Right lobe of liver (tissue), 4 donors: ENCODE results near the gene RHO.

Experiments used
- CTCF ChIP-seq, 4 donors: fragments of 200-600 bp in 3 of 4; fragments of 450-650 bp in 1 of 4; IDR thresholded peaks; one replicate each; pipeline versions ENCODE4 v1.5.1 to v1.8.0; 2016 to 2022; ENCODE audit warnings: antibody characterized with exemption in 4 of 4, mild to moderate bottlenecking in 2 of 4
- POLR2A ChIP-seq: fragments of 450-650 bp; IDR thresholded peaks from one replicate; pipeline ENCODE4 v1.6.1; 2017; ENCODE audit warnings: antibody characterized with exemption, mild to moderate bottlenecking
- donor health status: DM: no; HTN: no; CAD: no.
- donor health status: DM: no; HTN: no; CAD: no.
- donor health status: DM: no; HTN: yes; CAD: no.

DNA sequence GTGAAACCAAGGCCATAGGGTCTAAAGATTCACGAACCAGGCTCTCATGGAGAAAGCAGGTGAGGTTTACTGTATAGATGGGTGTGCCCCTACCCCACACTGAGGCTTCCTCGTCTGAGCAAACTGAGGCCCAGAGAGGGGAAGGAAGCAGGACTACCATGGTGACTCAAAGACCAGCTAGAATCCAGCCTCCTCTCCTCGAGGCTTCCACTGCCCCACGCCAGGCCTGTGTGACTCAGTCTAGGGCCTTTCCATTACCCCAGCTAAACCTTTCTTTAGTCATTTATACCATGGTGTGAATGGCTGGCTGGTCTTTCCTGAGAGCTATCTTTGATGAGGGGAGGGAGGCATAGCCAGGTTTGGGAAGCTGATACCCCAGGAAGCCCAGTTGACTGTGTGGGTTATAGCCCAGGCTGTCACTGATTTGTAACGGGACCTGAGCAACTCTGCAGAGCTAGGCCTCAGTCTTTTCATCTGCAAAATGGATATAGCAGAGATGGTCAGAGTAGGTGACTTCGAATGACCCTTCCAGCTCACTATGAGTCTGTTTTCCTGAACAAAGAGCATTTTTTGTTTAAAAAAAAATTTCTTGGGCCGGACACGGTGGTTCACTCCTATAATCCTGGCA, 3.0 kb upstream of the RHO start:
- TF ChIP-seq CTCF (IDR thresholded peaks at IDR 0.05) = no peak
- TF ChIP-seq POLR2A = no peak
